MG63 (cell line): Measurements from ENCODE around the gene SP7. TPM values are rescaled to one million over a fixed set of nuclear protein-coding genes. Genes with fewer than 3 reads are reported as not detected.
A peak's percentile ranks its signal among the peaks of the same experiment; 100 is the strongest.
"Not testable (repeated sequence)": the region's sequence is repeated elsewhere in the genome, so short reads cannot be mapped to it uniquely, and the experiment has no call there.

Source experiments
- DNase-seq: peaks from one replicate; pipeline ENCODE4 v3.0.0-alpha.2; 2020
- H3K27me3 ChIP-seq: fragments of 250-450 bp; sonication (Bioruptor Pico); 2 replicates; pipeline ENCODE4 v1.5.1; 2020; ENCODE audit warnings: mild to moderate bottlenecking, moderate library complexity
- H3K36me3 ChIP-seq: fragments of 250-450 bp; sonication (Bioruptor Pico); 2 replicates; pipeline ENCODE4 v1.5.1; 2020; ENCODE audit warnings: mild to moderate bottlenecking, moderate library complexity
- H3K4me3 ChIP-seq: fragments of 250-450 bp; sonication (Bioruptor Pico); 2 replicates; pipeline ENCODE4 v1.5.1; 2020; ENCODE audit warnings: mild to moderate bottlenecking, moderate library complexity
- H3K9me3 ChIP-seq: fragments of 250-450 bp; sonication (Bioruptor Pico); 2 replicates; pipeline ENCODE4 v1.5.1; 2020; ENCODE audit warnings: mild to moderate bottlenecking, moderate library complexity
- total RNA-seq: library from RNA; depleted of rRNA; stranded (reverse); fragments of >200 nt; shearing (Covaris generic); gene quantifications from 2 replicates; pipeline ENCODE4 v1.2.3, GENCODE V29; 2014; ENCODE audit warnings: low replicate concordance

The SP7 gene
- total RNA-seq, 1 experiment from 2014 or later: not detected

DNA sequence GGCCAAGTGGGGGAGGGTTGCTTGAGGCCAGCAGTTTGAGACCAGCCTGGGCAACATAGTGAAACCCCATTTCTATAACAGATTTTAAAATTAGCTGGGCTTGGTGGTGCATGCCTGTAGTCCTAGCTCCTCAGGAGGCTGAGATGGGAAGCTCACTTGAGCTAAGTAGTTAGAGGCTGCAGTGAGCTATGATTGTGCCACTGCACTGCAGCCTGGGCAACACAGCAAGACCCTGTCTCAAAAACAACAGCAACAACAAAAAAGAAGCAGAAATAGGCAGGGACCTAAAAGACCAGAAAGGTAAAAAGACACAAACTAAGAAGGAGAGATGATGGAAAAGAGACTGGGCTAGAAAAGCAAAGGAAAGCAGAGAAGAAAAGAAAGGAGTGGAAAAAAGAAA lies 3.8 kb downstream of the SP7 start:
- not testable (repeated sequence) for DNase-seq, H3K27me3 ChIP-seq

DNA sequence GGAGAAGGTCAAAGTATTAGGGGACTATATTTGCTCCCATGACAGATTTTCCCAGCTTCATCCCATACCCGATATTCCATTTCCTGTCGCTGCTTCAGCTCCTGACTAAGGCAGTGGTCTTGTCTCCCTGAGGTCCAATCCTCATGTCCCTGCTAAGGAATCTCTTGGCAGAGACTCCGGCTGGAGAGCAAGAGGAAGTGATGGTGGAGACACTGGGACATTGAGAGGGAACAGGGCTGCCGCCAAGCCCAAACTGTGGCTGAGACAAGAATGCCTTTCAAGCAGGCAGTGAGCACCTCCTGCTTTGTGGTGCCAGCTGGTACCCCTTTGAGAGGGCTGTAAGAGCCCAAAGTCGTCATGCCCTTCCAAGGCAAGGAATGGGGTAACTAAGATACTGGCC lies 5.5 kb downstream of the SP7 start:
- DNase-seq: no peak
- Histone ChIP-seq H3K4me3 (no peak overlapping the region), H3K9me3 (no peaks in the 10 kb centered on the region), H3K36me3 (no peaks in the 10 kb centered on the region), H3K27me3 (no peaks in the 10 kb centered on the region)

More for the DNA sequence above, 3.8 kb downstream of the SP7 start:
- not testable (repeated sequence) for H3K9me3 ChIP-seq, H3K4me3 ChIP-seq, H3K36me3 ChIP-seq

DNA sequence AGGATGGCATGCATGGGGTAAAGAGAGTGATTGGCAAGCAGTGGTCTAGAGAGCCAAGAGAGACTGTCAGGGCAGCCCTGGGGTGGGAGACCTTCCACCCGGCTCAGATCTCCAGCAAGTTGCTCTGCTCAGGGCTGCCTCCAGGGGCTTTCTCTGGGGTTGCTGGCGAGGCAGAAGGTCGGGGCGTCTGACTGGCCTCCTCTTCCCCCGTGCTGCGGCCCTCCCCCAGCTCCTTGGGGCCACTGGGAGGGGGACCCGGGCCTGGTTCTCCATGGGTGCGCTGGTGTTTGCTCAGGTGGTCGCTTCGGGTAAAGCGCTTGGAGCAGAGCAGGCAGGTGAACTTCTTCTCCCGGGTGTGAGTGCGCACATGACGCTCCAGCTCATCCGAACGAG lies 8.1 kb downstream of the SP7 start:
- H3K27me3 ChIP-seq: no peaks in the 10 kb centered on the region
- no peak overlapping the region for H3K4me3 ChIP-seq
- DNase-seq: no peak
- H3K9me3 ChIP-seq: no peaks in the 10 kb centered on the region
- H3K36me3 ChIP-seq: 0 out of 2 replicates have a peak, but pooled peaks cover 2% of the 10 kb centered on the region

DNA sequence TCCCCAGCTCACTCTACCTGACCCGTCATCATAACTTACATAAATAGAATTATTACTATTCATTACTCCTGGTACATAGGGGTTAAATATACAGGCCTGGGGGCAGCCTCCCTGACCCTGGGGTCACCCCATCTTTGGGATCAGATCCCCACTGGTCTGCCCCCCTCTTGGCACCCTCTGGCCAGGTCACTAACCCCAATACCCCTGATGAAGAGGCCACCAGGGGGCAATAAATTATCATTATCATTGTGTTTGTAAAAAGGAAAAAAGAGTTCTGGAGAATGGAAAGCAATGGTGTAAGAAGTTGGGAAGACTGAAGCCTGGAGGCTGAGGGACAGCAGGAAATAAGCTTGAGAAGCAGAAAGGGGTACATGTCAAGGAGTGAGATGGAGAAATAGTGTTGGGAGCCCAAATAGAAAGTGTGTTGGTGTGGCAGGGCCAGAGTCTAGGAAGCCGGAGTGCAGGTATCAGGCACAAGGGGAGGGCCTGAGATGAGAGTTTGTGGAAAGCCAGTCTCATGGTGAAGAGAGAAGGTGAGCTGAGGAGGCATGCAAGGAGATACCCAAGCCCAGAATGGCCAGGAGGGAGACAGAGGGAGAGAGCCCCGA lies 8.6 kb downstream of the SP7 start:
- Histone ChIP-seq H3K4me3 (no peak overlapping the region), H3K9me3 (no peaks in the 10 kb centered on the region), H3K36me3 (0 out of 2 replicates have a peak, but pooled peaks cover 2% of the 10 kb centered on the region), H3K27me3 (no peaks in the 10 kb centered on the region)
- no peak for DNase-seq

DNA sequence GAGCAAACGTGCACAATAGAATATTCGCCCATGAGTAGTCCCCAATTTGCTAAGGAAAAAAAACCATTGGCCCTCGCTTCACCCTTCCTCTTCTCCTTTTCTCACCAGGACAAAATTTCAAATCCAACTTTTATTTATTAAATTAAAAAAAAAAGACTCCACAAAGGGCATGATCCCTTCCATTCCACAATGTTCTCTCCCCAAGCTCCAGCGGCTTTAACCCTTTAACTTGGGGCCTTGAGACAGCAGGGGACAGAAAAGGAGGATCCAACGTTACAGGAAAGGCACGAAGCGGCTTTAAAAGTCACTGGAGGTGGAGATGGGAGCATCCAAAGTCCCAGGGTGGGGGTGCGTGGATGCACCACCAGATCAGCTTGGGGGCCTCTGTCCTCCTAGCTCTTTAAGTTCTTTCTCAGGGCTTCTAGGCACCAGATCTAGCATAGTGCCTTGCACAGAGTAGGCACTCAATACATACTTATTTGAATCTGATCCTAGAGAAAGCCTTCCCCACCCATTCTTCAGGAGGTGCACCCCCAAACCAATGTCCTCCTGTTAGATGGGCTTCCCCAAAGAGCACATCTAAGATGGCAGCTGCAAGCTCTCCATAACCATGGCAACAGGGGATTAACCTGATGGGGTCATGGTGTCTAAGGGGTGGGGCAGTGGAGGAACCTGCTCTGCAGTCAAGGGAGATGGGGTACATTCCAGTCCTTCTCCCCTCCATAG lies 9.5 kb downstream of the SP7 start:
- H3K4me3 ChIP-seq: no peak overlapping the region
- H3K9me3 ChIP-seq: no peaks in the 10 kb centered on the region
- no peak for DNase-seq
- no peaks in the 10 kb centered on the region for H3K27me3 ChIP-seq
- H3K36me3 ChIP-seq: 0 out of 2 replicates have a peak, but pooled peaks cover 2% of the 10 kb centered on the region

DNA sequence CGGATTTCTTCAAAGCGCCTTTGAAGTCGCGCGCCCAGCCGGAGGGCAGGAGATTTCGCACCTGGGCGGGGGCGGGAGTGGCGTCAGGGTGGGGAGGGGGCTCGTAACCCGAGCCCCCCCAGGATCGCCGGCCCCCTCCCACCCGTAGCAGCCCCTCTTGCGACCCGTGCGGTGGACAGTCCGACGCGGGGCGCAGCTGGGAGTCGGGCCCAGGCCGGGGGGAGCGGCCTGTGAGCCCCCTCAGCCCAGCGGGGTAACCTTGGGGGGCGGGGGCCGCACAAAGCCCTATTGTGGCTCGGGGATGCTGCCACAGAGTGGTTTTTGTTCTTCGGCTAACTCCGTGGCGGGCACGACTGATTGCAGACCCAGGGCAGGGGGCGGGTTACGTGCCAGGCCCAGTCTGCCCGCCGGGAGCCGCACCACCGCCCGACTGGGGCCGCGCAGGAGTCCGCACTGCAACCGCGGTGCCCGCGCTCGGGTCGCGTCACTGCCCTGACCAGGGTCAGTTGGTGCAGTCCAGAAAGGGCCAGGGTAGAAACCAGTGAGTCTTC lies 10.6 kb downstream of the SP7 start:
- H3K27me3 ChIP-seq: no peaks in the 10 kb centered on the region
- H3K36me3 ChIP-seq: peaks cover 2% of the 10 kb centered on the region; the same call in 1 of the 2 replicates
- peak overlapping the region; percentile 87 for H3K4me3 ChIP-seq
- no peaks in the 10 kb centered on the region for H3K9me3 ChIP-seq
- peak; percentile 60 for DNase-seq

DNA sequence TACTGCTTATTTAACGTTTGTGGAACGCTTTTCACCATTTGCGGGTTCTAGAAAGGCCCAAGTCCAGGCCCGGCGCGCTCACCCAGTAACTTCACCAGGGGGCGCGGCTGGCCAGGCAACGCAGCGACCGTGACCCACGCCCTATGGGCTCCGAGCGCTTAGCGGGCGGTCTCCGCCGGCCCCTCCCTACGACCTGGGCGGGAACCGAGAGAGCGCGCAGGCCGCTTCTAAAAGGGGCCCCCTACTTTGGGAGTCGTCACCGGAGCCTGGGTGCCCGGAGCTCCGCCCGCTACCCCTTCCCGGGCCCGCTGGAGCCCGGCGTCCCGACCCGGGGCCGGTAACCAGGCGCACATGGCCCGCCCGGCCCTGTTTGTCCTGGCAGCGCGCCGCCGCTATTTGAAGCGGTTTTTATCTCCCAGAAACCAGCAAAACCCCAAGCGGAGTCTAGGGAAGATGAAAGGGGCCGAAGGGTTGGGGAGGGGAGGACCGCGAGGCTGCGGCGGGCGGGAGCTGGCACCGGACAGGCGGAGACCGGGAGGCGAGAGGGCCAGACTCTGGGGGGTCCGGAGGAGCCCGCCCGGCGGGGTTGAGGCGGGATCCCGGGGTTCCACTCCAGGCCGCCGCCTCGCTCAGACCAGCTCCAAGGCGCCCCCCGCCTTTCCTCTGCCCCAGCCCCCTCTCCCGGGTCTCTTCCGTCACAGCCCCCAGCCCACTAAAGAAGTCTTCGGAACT lies 11.2 kb downstream of the SP7 start:
- H3K4me3 ChIP-seq: peak overlapping the region; percentile 87
- H3K9me3 ChIP-seq: no peaks in the 10 kb centered on the region
- H3K27me3 ChIP-seq: no peaks in the 10 kb centered on the region
- H3K36me3 ChIP-seq: peaks cover 5% of the 10 kb centered on the region; the same call in 1 of the 2 replicates
- peak; percentile 96 for DNase-seq

DNA sequence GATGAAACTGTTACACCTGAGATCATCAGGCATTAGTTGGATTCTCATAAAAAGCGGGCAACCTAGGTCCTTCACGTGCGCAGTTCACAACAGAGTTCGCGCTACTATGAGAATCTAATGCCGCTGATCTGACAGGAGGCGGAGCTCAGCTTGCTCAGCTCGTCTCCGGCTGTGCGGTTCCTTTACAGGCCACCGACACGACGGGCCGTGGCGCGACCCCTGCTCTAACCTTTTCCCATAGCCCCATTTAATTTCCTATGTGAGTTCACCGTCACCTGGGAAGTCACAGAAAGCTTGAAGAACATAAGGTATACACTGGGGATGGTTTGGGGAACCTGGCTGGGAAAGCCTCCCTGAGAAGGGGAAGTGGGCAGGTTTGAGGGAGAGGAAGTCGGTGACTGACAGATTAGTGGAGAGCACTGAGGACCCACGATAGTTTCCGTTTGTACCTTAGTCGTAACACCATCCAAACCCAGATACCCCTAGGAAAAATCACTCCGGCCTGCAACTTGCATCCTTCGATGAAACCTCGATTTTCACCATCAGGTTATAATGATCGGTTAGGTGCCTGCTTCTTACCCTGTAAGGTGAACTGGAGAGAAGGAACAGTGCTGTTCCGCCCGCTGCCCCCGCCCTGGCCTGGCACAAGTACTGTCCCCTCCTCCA lies 11.9 kb downstream of the SP7 start:
- H3K27me3 ChIP-seq: no peaks in the 10 kb centered on the region
- DNase-seq: no peak
- peak overlapping the region; percentile 87 for H3K4me3 ChIP-seq
- no peaks in the 10 kb centered on the region for H3K9me3 ChIP-seq
- peaks cover 6% of the 10 kb centered on the region; the same call in 1 of the 2 replicates for H3K36me3 ChIP-seq

DNA sequence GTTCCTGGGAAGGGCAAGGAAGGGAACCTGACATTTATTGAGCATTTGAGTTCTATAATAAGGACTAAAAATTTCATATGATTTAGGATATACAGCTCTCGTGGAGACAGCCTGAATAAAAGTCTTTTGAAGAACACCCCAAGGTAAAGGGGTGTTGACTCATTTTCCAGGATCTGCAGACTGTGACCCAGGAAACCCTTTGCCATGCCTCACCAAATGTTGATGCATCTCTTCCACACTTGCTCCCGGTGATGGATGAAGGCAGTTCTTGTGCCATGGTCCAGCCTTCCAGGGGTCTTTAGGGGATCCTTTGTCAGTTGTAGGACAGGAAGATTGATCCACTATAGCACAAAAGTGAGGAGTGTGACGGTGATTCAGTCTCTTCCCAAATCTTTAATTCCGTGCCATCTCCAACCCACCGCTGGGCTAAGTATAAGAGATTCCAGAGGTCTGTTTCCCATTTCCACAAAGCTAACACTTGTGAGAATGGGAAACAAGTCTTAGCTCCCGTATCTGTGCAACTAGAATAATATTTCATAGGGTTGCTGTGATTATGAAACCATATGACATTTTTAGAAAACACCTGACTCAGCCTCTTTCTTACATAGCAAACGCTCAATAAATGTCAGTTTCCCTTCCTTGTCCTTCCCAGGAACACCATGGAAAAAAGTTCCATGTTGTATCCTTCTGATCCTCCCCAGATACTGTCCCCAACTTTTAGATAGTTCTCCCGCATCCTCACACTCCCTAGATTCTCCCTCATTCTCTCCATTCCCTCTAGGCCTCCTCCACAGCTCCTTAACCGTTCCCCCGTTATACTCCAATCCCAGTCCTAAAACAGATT lies 15.6 kb downstream of the SP7 start:
- DNase-seq: no peak
- peaks cover 27% of the 10 kb centered on the region for H3K36me3 ChIP-seq
- no peaks in the 10 kb centered on the region for H3K27me3 ChIP-seq

DNA sequence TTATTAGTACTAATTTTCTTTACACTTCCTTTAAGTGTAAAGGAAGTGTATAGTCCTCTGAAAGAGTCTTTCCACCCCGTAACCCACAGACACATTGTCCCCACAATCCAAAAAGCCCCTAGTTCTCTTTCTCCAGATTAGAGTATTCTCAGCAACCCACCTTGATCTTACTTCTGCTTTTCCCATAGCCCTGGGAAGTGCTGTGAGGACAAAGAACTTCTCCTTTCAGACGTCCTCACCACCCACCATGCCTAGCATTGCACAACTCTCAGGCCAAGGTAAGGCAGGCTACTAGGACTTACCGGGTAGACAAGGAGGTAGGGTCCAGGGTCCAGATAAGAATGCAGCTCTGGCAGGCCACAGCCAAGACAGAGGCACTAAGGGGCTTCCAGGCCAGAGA lies 22.2 kb downstream of the SP7 start:
- H3K9me3 ChIP-seq: no peaks in the 10 kb centered on the region
- H3K4me3 ChIP-seq: no peak overlapping the region
- no peaks in the 10 kb centered on the region for H3K27me3 ChIP-seq
- DNase-seq: no peak
- H3K36me3 ChIP-seq: peaks cover 38% of the 10 kb centered on the region

More for the DNA sequence above, 15.6 kb downstream of the SP7 start:
- Histone ChIP-seq H3K4me3 (peak overlapping the region; percentile 97), H3K9me3 (no peaks in the 10 kb centered on the region)

DNA sequence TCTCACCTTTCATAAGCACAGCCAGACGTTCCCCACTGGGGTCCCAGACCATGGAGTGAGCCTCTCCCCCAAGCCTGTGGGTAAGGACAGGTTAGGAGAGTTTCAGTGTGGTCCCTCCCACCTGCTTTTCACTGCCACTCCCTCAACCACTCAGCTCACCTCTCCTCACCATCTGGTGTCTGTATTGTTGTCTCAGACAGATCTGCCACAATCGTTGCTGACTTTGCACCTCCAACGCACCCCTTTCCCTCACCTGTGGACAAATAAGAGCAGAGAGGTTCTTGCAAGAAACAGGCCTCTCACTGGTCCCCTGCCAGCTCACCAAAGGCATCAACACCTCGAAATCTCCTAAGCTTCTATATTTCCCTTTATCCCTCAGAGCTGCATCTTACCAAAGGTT lies 27.9 kb downstream of the SP7 start:
- H3K4me3 ChIP-seq: no peak overlapping the region
- no peaks in the 10 kb centered on the region for H3K9me3 ChIP-seq
- no peak for DNase-seq
- H3K27me3 ChIP-seq: no peaks in the 10 kb centered on the region
- H3K36me3 ChIP-seq: peaks cover 27% of the 10 kb centered on the region

DNA sequence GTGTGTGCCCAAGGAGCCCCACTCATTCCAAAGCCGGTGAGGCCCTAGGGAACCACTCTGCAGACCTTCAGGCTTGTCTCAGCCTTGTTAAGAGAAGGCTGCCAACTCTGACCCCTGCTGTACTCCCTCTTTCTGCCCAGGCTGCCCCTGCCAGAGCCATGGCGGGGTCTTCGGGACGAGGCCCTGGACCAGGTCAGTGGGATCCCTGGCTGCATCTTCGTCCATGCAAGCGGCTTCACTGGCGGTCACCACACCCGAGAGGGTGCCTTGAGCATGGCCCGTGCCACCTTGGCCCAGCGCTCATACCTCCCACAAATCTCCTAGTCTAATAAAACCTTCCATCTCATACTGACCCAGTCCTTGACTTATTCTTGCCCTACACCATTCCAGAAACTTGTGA lies 29.3 kb downstream of the SP7 start:
- DNase-seq: no peak
- no peak overlapping the region for H3K4me3 ChIP-seq
- H3K9me3 ChIP-seq: no peaks in the 10 kb centered on the region
- no peaks in the 10 kb centered on the region for H3K27me3 ChIP-seq
- peaks cover 42% of the 10 kb centered on the region for H3K36me3 ChIP-seq

DNA sequence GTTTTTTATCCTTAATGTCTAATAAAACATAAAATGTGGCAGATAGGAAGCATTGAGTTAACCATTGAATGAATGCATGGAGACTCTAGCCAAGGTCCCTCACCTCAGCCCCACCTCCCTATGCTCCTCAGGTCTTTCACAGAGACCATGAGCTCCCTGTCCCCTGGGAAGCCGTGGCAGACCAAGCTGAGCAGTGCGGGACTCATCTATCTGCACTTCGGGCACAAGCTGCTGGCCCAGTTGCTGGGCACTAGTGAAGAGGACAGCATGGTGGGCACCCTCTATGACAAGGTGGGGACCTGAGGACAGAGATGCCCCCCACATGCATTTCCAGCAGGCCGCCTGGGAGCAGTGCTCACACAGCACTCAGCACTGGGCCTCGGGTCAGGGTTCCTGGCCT lies 33.3 kb downstream of the SP7 start:
- peaks cover 71% of the 10 kb centered on the region for H3K36me3 ChIP-seq
- DNase-seq: no peak
- H3K9me3 ChIP-seq: no peaks in the 10 kb centered on the region

DNA sequence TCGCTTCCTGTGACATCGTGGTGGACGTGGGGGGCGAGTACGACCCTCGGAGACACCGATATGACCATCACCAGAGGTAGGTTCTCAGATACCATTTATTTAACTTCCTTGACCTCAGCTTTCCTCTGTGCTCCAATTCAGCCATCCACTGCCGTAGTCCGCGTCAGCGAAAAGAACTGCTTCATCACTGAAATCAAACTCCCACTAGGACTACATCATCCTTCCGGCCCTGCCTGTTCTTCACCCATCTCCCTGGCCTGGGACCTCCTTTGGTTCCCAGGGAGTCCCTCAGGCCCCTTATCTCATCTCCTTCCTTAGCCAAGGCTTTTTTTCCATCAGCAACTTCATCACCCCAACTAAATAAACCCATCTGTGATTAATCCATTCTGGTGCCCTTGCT lies 36.0 kb downstream of the SP7 start:
- peak; percentile 17 for DNase-seq
- no peaks in the 10 kb centered on the region for H3K27me3 ChIP-seq
- peak overlapping the region; percentile 95 for H3K4me3 ChIP-seq
- H3K9me3 ChIP-seq: no peaks in the 10 kb centered on the region
- H3K36me3 ChIP-seq: peaks cover 67% of the 10 kb centered on the region

More for the DNA sequence above, 33.3 kb downstream of the SP7 start:
- Histone ChIP-seq H3K4me3 (no peak overlapping the region), H3K27me3 (no peaks in the 10 kb centered on the region)

DNA sequence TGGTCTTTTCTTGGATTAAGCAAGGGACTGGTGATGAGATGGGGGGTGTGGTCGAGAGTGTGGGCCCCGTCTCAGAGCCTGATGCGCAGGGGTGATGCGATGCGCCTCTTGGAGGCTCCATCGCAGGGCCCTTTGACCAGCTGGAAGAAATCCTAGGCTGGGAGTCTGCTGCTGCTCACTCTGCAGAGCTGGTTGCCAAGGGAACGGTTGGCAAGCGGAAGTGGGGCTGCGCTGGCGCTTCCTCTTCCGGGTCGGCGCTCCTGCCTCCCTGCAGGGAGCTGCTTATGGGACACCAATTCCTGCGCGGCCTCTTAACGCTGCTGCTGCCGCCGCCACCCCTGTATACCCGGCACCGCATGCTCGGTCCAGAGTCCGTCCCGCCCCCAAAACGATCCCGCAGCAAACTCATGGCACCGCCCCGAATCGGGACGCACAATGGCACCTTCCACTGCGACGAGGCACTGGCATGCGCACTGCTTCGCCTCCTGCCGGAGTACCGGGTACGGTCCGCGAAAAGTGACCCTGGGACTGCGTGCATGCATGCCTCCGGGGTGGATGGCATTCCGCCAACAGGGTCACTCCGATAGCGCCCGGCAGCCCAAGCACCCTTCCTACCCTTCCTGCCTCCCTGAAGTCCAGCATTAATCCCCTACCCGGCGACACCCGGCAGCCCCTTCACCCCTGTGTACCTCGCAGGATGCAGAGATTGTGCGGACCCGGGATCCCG lies 36.5 kb downstream of the SP7 start, which contains the start of gene MYG1:
TSS of gene MYG1 (plus strand) at position 242 of the 727 bp plus-strand sequence. CDS start at position 285, 43 bp downstream.
- Histone ChIP-seq H3K27me3 (no peaks in the 10 kb centered on the region), H3K9me3 (no peaks in the 10 kb centered on the region), H3K4me3 (peak within 1 kb of the TSS; percentile 95), H3K36me3 (peaks cover 66% of the 10 kb centered on the region)
- peak; percentile 95 for DNase-seq
